Endothelial cell of umbilical vein (primary cell): Measurements from ENCODE around the gene PPM1H. TPM values are rescaled to one million over a fixed set of nuclear protein-coding genes. Genes with fewer than 3 reads are reported as not detected.

ENCODE experiments used
- BruUV-seq: library from RNA; stranded (reverse); fragments of 400-500 nt; replicated peaks from 2 replicates; lab custom pipeline; 2021; lab: Mats Ljungman, UMichigan
- CTCF ChIA-PET: fragments of 300-600, 350-600 bp; sonication (Branson Sonifier 250); formaldehyde crosslinking; loops from one replicate; lab custom pipeline; 2021; ENCODE audit warnings: antibody characterized with exemption, inconsistent platforms; lab: Charles Lee
- POLR2A ChIA-PET: fragments of 300-600, 350-600 bp; sonication (Branson Sonifier 250); formaldehyde crosslinking; loops from one replicate; lab custom pipeline; 2021; ENCODE audit warnings: antibody characterized with exemption, inconsistent platforms; lab: Charles Lee
- DNase-seq: peaks from one replicate; pipeline ENCODE4 v3.0.0-alpha.2; 2011; ENCODE audit warnings: low read depth, low spot score
- FAIRE-seq: peaks from 2 replicates; lab custom pipeline; 2011; peaks lifted over from hg19 to GRCh38; lab: Jason Lieb, UNC
- H2AFZ ChIP-seq: 2 replicates; pipeline ENCODE4 v1.6.0; 2012; ENCODE audit warnings: low read depth, low read length, control low read depth, inconsistent platforms
- H3K27ac ChIP-seq: 2 replicates; pipeline ENCODE4 v1.5.1; 2011; ENCODE audit warnings: low read depth, mild to moderate bottlenecking, control low read depth, low read length, moderate library complexity; ENCODE audit not compliant: insufficient read depth
- H3K27me3 ChIP-seq, 2 experiments: 2 replicates each; pipeline versions ENCODE4 v1.6.0 to v1.6.1; 2011; ENCODE audit warnings: low read length in 2 of 2, mixed read lengths in 1 of 2; ENCODE audit not compliant: control insufficient read depth in 2 of 2, insufficient read depth in 2 of 2
- H3K36me3 ChIP-seq, 2 experiments: 2 replicates in 1 of 2; 3 replicates in 1 of 2; pipeline ENCODE4 v1.5.1; 2011; ENCODE audit warnings: low read length in 2 of 2, mild to moderate bottlenecking in 1 of 2, moderate library complexity in 1 of 2; ENCODE audit not compliant: control insufficient read depth in 2 of 2, insufficient read depth in 2 of 2; ENCODE audit errors: extremely low read depth in 1 of 2
- H3K4me1 ChIP-seq: 3 replicates; pipeline ENCODE4 v1.5.1; 2011; ENCODE audit warnings: mild to moderate bottlenecking, low read length; ENCODE audit not compliant: control insufficient read depth, insufficient read depth; ENCODE audit errors: extremely low read depth
- H3K4me2 ChIP-seq: 2 replicates; pipeline ENCODE4 v1.6.1; 2011; ENCODE audit warnings: low read length, control low read depth, mixed read lengths; ENCODE audit not compliant: insufficient read depth
- H3K4me3 ChIP-seq, 3 experiments: fragments of 200-600 bp in 1 of 3; sonication (generic), shearing (Covaris generic) in 1 of 3; replicated peaks in 1 of 3; 2 replicates each; pipeline ENCODE4 v1.5.1; 2011 to 2016; ENCODE audit warnings: control low read depth in 3 of 3, low read length in 3 of 3, mild to moderate bottlenecking in 2 of 3, inconsistent platforms in 1 of 3, low read depth in 1 of 3, moderate library complexity in 1 of 3; ENCODE audit not compliant: insufficient read depth in 1 of 3
- H3K79me2 ChIP-seq: 2 replicates; pipeline ENCODE4 v1.6.0; 2012; ENCODE audit warnings: low read length, inconsistent platforms; ENCODE audit not compliant: control insufficient read depth, insufficient read depth
- H3K9ac ChIP-seq: replicated peaks from 2 replicates; pipeline ENCODE3; 2011; ENCODE audit warnings: low read length, control low read depth; ENCODE audit not compliant: insufficient read depth; ENCODE audit errors: extremely low read depth
- H3K9me1 ChIP-seq: replicated peaks from 3 replicates; pipeline ENCODE4 v1.6.0; 2011; ENCODE audit warnings: mild to moderate bottlenecking, low read length; ENCODE audit not compliant: control insufficient read depth, insufficient read depth; ENCODE audit errors: extremely low read depth
- H3K9me3 ChIP-seq: replicated peaks from 2 replicates; pipeline ENCODE4 v1.5.1; 2012; ENCODE audit warnings: low read length, inconsistent platforms; ENCODE audit not compliant: control insufficient read depth, insufficient read depth
- H4K20me1 ChIP-seq: replicated peaks from 2 replicates; pipeline ENCODE3; 2011; ENCODE audit warnings: mild to moderate bottlenecking, low read length; ENCODE audit not compliant: control insufficient read depth, insufficient read depth; ENCODE audit errors: extremely low read depth
- CTCF ChIP-seq, 2 donors: IDR thresholded peaks; 1 replicate in 1 of 2; 2 replicates in 1 of 2; pipeline ENCODE4 v1.5.1; 2011; ENCODE audit warnings: low read length in 2 of 2, mild to moderate bottlenecking in 2 of 2, moderate library complexity in 2 of 2, control low read depth in 1 of 2, inconsistent platforms in 1 of 2, low read depth in 1 of 2; ENCODE audit not compliant: insufficient read depth in 1 of 2; ENCODE audit errors: extremely low read depth in 1 of 2
- EZH2 ChIP-seq: IDR thresholded peaks from 2 replicates; pipeline ENCODE4 v1.6.1; 2012; ENCODE audit warnings: borderline replicate concordance, low read depth, mild to moderate bottlenecking, moderate library complexity, low read length, inconsistent platforms; ENCODE audit not compliant: severe bottlenecking
- FOS ChIP-seq: IDR thresholded peaks from 2 replicates; pipeline ENCODE4 v1.6.1; 2011; ENCODE audit warnings: mild to moderate bottlenecking, low read length, moderate library complexity, borderline replicate concordance; ENCODE audit not compliant: insufficient read depth
- GATA2 ChIP-seq: IDR thresholded peaks from 2 replicates; pipeline ENCODE4 v1.7.0; 2011; ENCODE audit warnings: low read depth, mild to moderate bottlenecking, moderate library complexity, mixed read lengths, low read length; ENCODE audit not compliant: insufficient read length, insufficient read depth
- JUN ChIP-seq: IDR thresholded peaks from 2 replicates; pipeline ENCODE4 v1.6.1; 2011; ENCODE audit warnings: borderline replicate concordance, low read depth; ENCODE audit not compliant: insufficient read length, insufficient read depth
- MAX ChIP-seq: IDR thresholded peaks from 2 replicates; pipeline ENCODE4 v1.6.1; 2011; ENCODE audit not compliant: insufficient read depth, insufficient read length
- MYC ChIP-seq: IDR thresholded peaks from one replicate; pipeline ENCODE4 v1.6.1; 2011; ENCODE audit warnings: mild to moderate bottlenecking, low read depth, low read length
- POLR2A ChIP-seq: IDR thresholded peaks from 2 replicates; pipeline ENCODE4 v1.6.1; 2012; ENCODE audit warnings: low read depth, mild to moderate bottlenecking, control low read depth, low read length
- POLR2AphosphoS5 ChIP-seq: IDR thresholded peaks from 2 replicates; pipeline ENCODE4 v1.6.1; 2012; ENCODE audit warnings: low read depth, mild to moderate bottlenecking, control low read depth, low read length, moderate library complexity; ENCODE audit not compliant: insufficient read depth
- dilution Hi-C: fragments of 300-500 bp; cut with MboI; formaldehyde crosslinking; loops from one replicate; pipeline ENCODE4 v1.15.0; 2019; ENCODE audit warnings: low sequenced_read_pairs; ENCODE audit not compliant: extremely low pct_ligation_motif_present
- intact Hi-C: fragments of 100-400 bp; cut with micrococcal nuclease; formaldehyde crosslinking; loops from one replicate; pipeline ENCODE4 v1.10.0; 2022
- polyA plus RNA-seq, 4 experiments: library from polyadenylated mRNA; depleted of rRNA in 3 of 4; stranded (reverse) in 3 of 4; unstranded in 1 of 4; fragments of >200 nt; gene quantifications; 2 replicates each; pipeline versions ENCODE4 v1.2.1 to v1.2.3, GENCODE V29; 2011 to 2012; ENCODE audit warnings: missing spikeins in 1 of 4
- total RNA-seq: library from RNA; stranded (reverse); gene quantifications from 2 replicates; pipeline ENCODE4 v1.2.3, GENCODE V29; 2021

The PPM1H gene
- total and polyA plus RNA-seq, 2 donors (not counting 3 experiments of a cell fraction or from before 2014, with no cell fraction given): 1.0 to 7.2 TPM

DNA sequence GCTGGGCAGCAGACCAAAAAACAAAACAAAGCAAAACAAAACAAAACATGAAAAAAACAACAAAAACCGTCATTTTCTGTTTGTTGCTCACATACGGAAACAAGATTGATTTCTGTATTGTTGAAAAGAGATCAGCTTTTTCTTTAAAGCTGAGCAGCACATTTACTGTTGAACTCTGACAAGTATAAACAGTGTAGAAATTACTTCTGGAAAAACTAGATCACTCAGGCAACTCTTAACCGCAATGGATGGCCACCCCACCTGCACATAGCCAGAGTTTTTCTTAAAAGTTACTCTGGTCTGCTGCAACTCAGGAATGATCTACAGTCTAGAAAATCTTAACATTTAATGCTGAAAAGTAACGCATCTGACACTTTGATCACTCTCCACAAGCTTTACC, 80.9 kb downstream of the PPM1H start:
- FAIRE-seq (peak; percentile 46), DNase-seq (peak; percentile 17)
- intact Hi-C loops (no loop called here), dilution Hi-C loops (no loop called here)
- BruUV-seq: no TSS peak
- Histone ChIP-seq H3K27ac (no peak overlapping the region), H3K9ac (no peak overlapping the region), H3K4me2 (no peak overlapping the region), H3K79me2 (no peaks in the 10 kb centered on the region), H3K36me3 (no peaks in the 10 kb centered on the region), H4K20me1 (no peaks in the 10 kb centered on the region), H3K27me3 (no peaks in the 10 kb centered on the region), H3K9me1 (no peaks in the 10 kb centered on the region), H2AFZ (no peak overlapping the region), H3K4me1 (peaks cover 6% of the 10 kb centered on the region), H3K4me3 (no peak overlapping the region), H3K9me3 (no peaks in the 10 kb centered on the region)
- ChIA-PET CTCF (interaction anchor here (1.5 kb wide), 1 partner anchor 18 kb away, joined by 5 read pairs; no protein-coding TSS in a partner anchor), POLR2A (no interaction called here)
- TF ChIP-seq GATA2 (no peak), MYC (no peak), POLR2A (no peak)

DNA sequence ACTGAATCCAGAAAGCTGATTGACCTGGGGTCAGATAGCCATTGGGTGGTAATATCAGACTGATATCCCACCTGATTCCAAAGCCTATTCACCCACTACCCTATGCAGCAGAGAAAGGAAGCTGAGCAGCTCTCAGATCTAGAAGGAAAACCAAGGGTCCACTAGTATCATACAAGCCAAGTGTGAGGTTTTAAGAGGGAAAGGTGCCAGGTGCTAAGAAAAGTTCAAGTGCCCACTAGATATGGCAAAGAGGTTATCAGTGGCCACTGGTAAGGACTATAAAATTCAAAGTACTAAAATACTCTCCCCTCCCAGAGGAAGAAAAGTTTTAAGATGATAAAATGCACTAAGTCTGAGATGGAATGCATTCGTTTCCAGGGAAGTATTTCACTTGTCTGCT, 85.6 kb downstream of the PPM1H start:
- intact Hi-C loops (no loop called here), dilution Hi-C loops (no loop called here)
- no TSS peak for BruUV-seq
- H2AFZ ChIP-seq: no peak overlapping the region
- H3K9me1 ChIP-seq: no peaks in the 10 kb centered on the region
- DNase-seq (no peak), FAIRE-seq (no peak)
- H4K20me1 ChIP-seq: no peaks in the 10 kb centered on the region
- no peak overlapping the region for H3K4me2 ChIP-seq
- H3K9me3 ChIP-seq: no peaks in the 10 kb centered on the region
- H3K36me3 ChIP-seq: no peaks in the 10 kb centered on the region
- no peaks in the 10 kb centered on the region for H3K79me2 ChIP-seq
- H3K4me1 ChIP-seq: no peaks in the 10 kb centered on the region
- H3K27me3 ChIP-seq: no peaks in the 10 kb centered on the region
- H3K4me3 ChIP-seq: no peak overlapping the region
- CTCF ChIA-PET: no interaction called here
- no peak overlapping the region for H3K9ac ChIP-seq
- TF ChIP-seq EZH2 (no peak), FOS (no peak), JUN (no peak), MYC (no peak), CTCF (IDR thresholded peaks at IDR 0.05; ENCODE audit: extremely low read depth in 1 of 2, insufficient read depth in 1 of 2, low read depth in 1 of 2, low read length in 2 of 2) (no peak), POLR2AphosphoS5 (no peak), GATA2 (no peak), POLR2A (no peak), MAX (no peak)
- no peak overlapping the region for H3K27ac ChIP-seq
- POLR2A ChIA-PET: no interaction called here
